GM23338 (cell line): ENCODE measurements around the gene SLC9A8. TPM values are rescaled to one million over a fixed set of nuclear protein-coding genes. Genes with fewer than 3 reads are reported as not detected.

Experiments
- ATAC-seq: fragments of 200-7000 bp; cut with Tn5 transposase; 3 replicates; pipeline ENCODE4 v1.9.1; 2020
- DNase-seq: peaks from one replicate; pipeline ENCODE4 v3.0.0-alpha.2; 2015; ENCODE audit warnings: low spot score
- H2AFZ ChIP-seq: fragments of 200-600 bp; sonication (generic); 2 replicates; pipeline ENCODE4 v1.8.0; 2016; ENCODE audit warnings: antibody characterized with exemption, mild to moderate bottlenecking, moderate library complexity
- H3F3A ChIP-seq: fragments of 200-600 bp; sonication (generic); replicated peaks from 2 replicates; pipeline ENCODE4 v1.8.0; 2017; ENCODE audit warnings: antibody characterized with exemption, mixed run types, low read depth
- H3K27ac ChIP-seq: fragments of 200-600 bp; sonication (generic); 2 replicates; pipeline ENCODE4 v1.6.1; 2016; ENCODE audit warnings: low read depth
- H3K27me3 ChIP-seq: fragments of 200-600 bp; sonication (generic); 2 replicates; pipeline ENCODE4 v1.8.0; 2016; ENCODE audit warnings: mild to moderate bottlenecking, mixed run types, moderate library complexity; ENCODE audit not compliant: insufficient read depth
- H3K36me3 ChIP-seq: fragments of 200-600 bp; sonication (generic); 2 replicates; pipeline ENCODE4 v1.8.0; 2016; ENCODE audit warnings: mild to moderate bottlenecking; ENCODE audit not compliant: insufficient read depth
- H3K4me1 ChIP-seq: fragments of 200-600 bp; sonication (generic); 2 replicates; pipeline ENCODE4 v1.8.0; 2016; ENCODE audit warnings: mild to moderate bottlenecking, moderate library complexity; ENCODE audit not compliant: insufficient read depth
- H3K4me2 ChIP-seq: fragments of 200-600 bp; sonication (generic); 2 replicates; pipeline ENCODE4 v1.7.1; 2017; ENCODE audit warnings: mixed run types
- H3K4me3 ChIP-seq: fragments of 200-600 bp; sonication (generic); 2 replicates; pipeline ENCODE4 v1.6.1; 2016; ENCODE audit warnings: mixed run types
- H3K79me2 ChIP-seq: fragments of 200-600 bp; sonication (generic); replicated peaks from 2 replicates; pipeline ENCODE4 v1.8.0; 2017; ENCODE audit warnings: mild to moderate bottlenecking; ENCODE audit not compliant: insufficient read depth
- H3K9me2 ChIP-seq: fragments of 200-600 bp; sonication (generic); 2 replicates; pipeline ENCODE4 v1.8.0; 2017; ENCODE audit not compliant: insufficient read depth
- H4K20me1 ChIP-seq: fragments of 200-600 bp; sonication (generic); replicated peaks from 2 replicates; pipeline ENCODE4 v1.8.0; 2017; ENCODE audit warnings: mild to moderate bottlenecking; ENCODE audit not compliant: insufficient read depth
- H3K27ac Mint-ChIP-seq: 2 replicates; pipeline ENCODE4 v1.8.0; 2020; ENCODE audit warnings: inconsistent platforms, mild to moderate bottlenecking, moderate library complexity, mixed read lengths
- H3K27me3 Mint-ChIP-seq: 3 replicates; pipeline ENCODE4 v1.8.0; 2022; ENCODE audit warnings: low read depth, mild to moderate bottlenecking, moderate library complexity, mixed read lengths, inconsistent platforms; ENCODE audit not compliant: insufficient read depth, poor library complexity
- H3K36me3 Mint-ChIP-seq: 3 replicates; pipeline ENCODE4 v1.8.0; 2021; ENCODE audit warnings: low read depth, mild to moderate bottlenecking, inconsistent platforms, moderate library complexity, mixed read lengths
- H3K4me1 Mint-ChIP-seq: 3 replicates; pipeline ENCODE4 v1.8.0; 2020; ENCODE audit warnings: mild to moderate bottlenecking, inconsistent platforms, mixed read lengths
- H3K4me3 Mint-ChIP-seq: 3 replicates; pipeline ENCODE4 v1.8.0; 2021; ENCODE audit warnings: moderate library complexity, mild to moderate bottlenecking, inconsistent platforms, mixed read lengths
- H3K9me3 Mint-ChIP-seq: 3 replicates; pipeline ENCODE4 v1.8.0; 2020; ENCODE audit warnings: moderate library complexity, mild to moderate bottlenecking, inconsistent platforms, mixed read lengths
- CREB1 ChIP-seq: fragments of 250-450 bp; sonication (Bioruptor Pico); IDR thresholded peaks from 2 replicates; pipeline ENCODE4 v1.5.0; 2020; ENCODE audit warnings: low read depth, mild to moderate bottlenecking, moderate library complexity
- CTCF ChIP-seq, 2 experiments: fragments of 200-600 bp in 1 of 2; sonication (generic) in 1 of 2; conservative IDR thresholded peaks; 2 replicates each; pipeline versions ENCODE4 v1.5.1 to v1.6.1; 2016 to 2017; ENCODE audit warnings: antibody characterized with exemption in 2 of 2, low read depth in 2 of 2, mild to moderate bottlenecking in 2 of 2, moderate library complexity in 1 of 2
- ETS1 ChIP-seq: IDR thresholded peaks from 2 replicates; pipeline ENCODE4 v1.6.1; 2016; ENCODE audit warnings: antibody characterized with exemption
- EZH2 ChIP-seq: fragments of 200-600 bp; sonication (generic); IDR thresholded peaks from one replicate; pipeline ENCODE4 v1.8.0; 2017; ENCODE audit warnings: antibody characterized with exemption, mild to moderate bottlenecking, low read depth; ENCODE audit not compliant: unreplicated experiment
- EZH2phosphoT487 ChIP-seq: fragments of 200-600 bp; sonication (generic); IDR thresholded peaks from one replicate; pipeline ENCODE4 v1.8.1; 2018; ENCODE audit warnings: antibody characterized with exemption; ENCODE audit not compliant: unreplicated experiment
- JUNB ChIP-seq: IDR thresholded peaks from one replicate; pipeline ENCODE4 v1.6.1; 2016; ENCODE audit warnings: antibody characterized with exemption; ENCODE audit not compliant: unreplicated experiment
- NANOG ChIP-seq: IDR thresholded peaks from 2 replicates; pipeline ENCODE4 v1.6.1; 2016; ENCODE audit warnings: antibody characterized with exemption, borderline replicate concordance
- POLR2AphosphoS5 ChIP-seq: IDR thresholded peaks from 2 replicates; pipeline ENCODE4 v1.6.1; 2016; ENCODE audit warnings: antibody characterized with exemption, low read depth
- REST ChIP-seq: IDR thresholded peaks from one replicate; pipeline ENCODE4 v1.6.1; 2018; ENCODE audit warnings: antibody characterized with exemption; ENCODE audit not compliant: unreplicated experiment
- STAT1 ChIP-seq: IDR thresholded peaks from one replicate; pipeline ENCODE4 v1.6.1; 2016; ENCODE audit warnings: antibody characterized with exemption; ENCODE audit not compliant: unreplicated experiment
- ZNF114 ChIP-seq: fragments of 250-450 bp; sonication (Bioruptor Pico); IDR thresholded peaks from 2 replicates; pipeline ENCODE4 v1.5.0; 2020; ENCODE audit warnings: mild to moderate bottlenecking, moderate library complexity
- ZNF331 ChIP-seq: fragments of 250-450 bp; sonication (Bioruptor Pico); IDR thresholded peaks from 2 replicates; pipeline ENCODE4 v1.5.0; 2020; ENCODE audit warnings: low read depth, mild to moderate bottlenecking, moderate library complexity
- ZNF462 ChIP-seq: fragments of 250-450 bp; sonication (Bioruptor Pico); IDR thresholded peaks from 2 replicates; pipeline ENCODE4 v1.5.0; 2020; ENCODE audit warnings: mild to moderate bottlenecking, moderate library complexity
- polyA plus RNA-seq: library from polyadenylated mRNA; unstranded; fragments of >200 nt; fragmentation: Nextera tagmentation; extraction: Ambion mirVana; gene quantifications from 2 replicates; pipeline ENCODE4 v1.2.1, GENCODE V29; 2016
- total RNA-seq: library from RNA; depleted of rRNA; stranded (reverse); fragments of >200 nt; shearing (Covaris generic); gene quantifications from 2 replicates; pipeline ENCODE4 v1.2.3, GENCODE V29; 2014

The SLC9A8 gene
- total and polyA plus RNA-seq, 2 experiments from 2014 or later, result 2.6 to 6.4 TPM

- peaks cover 6% of the 10 kb centered on the region; the same call in 2 of the 3 replicates for H3K4me1 Mint-ChIP-seq
- DNase-seq, result no peak
- no peak overlapping the region for H2AFZ ChIP-seq
These were observed 20.6 kb upstream of the SLC9A8 start for GRCh38 chr20:49792006-49792405.

More at GRCh38 chr20:49792006-49792405, 20.6 kb upstream of the SLC9A8 start:
- Mint-ChIP-seq H3K9me3 (no peaks in the 10 kb centered on the region), H3K27ac (no peak overlapping the region), H3K27me3 (peaks cover 7% of the 10 kb centered on the region), H3K4me3 (no peak overlapping the region), H3K36me3 (no peaks in the 10 kb centered on the region)
- Histone ChIP-seq H3K27me3 (no peaks in the 10 kb centered on the region), H3F3A (no peaks in the 10 kb centered on the region), H3K36me3 (no peaks in the 10 kb centered on the region), H4K20me1 (no peaks in the 10 kb centered on the region), H3K4me2 (no peak overlapping the region), H3K27ac (no peak overlapping the region), H3K9me2 (no peaks in the 10 kb centered on the region), H3K4me1 (no peaks in the 10 kb centered on the region), H3K79me2 (no peaks in the 10 kb centered on the region), H3K4me3 (no peak overlapping the region)
- ATAC-seq, result no peak
- TF ChIP-seq EZH2, result no peak
- no peak for TF ChIP-seq ETS1
- TF ChIP-seq JUNB, result no peak
- no peak for TF ChIP-seq POLR2AphosphoS5
- TF ChIP-seq EZH2phosphoT487, result no peak
- no peak for TF ChIP-seq CTCF (conservative IDR thresholded peaks at IDR 0.05; ENCODE audit: low read depth in 2 of 2)
- TF ChIP-seq STAT1, result no peak
- TF ChIP-seq ZNF462 (CRISPR knock-in tag), result no peak
- TF ChIP-seq NANOG, result no peak
- no peak for TF ChIP-seq REST
- TF ChIP-seq ZNF331 (CRISPR knock-in tag), result no peak
- no peak for TF ChIP-seq ZNF114 (CRISPR knock-in tag)
- no peak for TF ChIP-seq CREB1 (CRISPR knock-in tag)
